HG02840 (cell line): ENCODE data around the gene FGF12.
"Not testable (repeated sequence)": the region's sequence is repeated elsewhere in the genome, so short reads cannot be mapped to it uniquely, and the experiment has no call there.

Experiments used
- ATAC-seq: cut with Tn5 transposase; IDR thresholded peaks from one replicate; pipeline ENCODE4 v1.9.1; 2021; ENCODE audit warnings: mild to moderate bottlenecking, moderate library complexity, moderate number of reproducible peaks; ENCODE audit not compliant: unreplicated experiment, low FRiP score

The FGF12 gene

GRCh38 chr3:192727032-192727847, at the start of gene FGF12:
FGF12 (minus strand) TSS chr3:192727541.
- ATAC-seq = no peak

GRCh38 chr3:192774341-192774740, 47.0 kb upstream of the FGF12 start:
- not testable (repeated sequence) for ATAC-seq

GRCh38 chr3:192772240-192772894, 45.0 kb upstream of the FGF12 start:
- no peak for ATAC-seq

- no peak for ATAC-seq
Measured at GRCh38 chr3:192758654-192759053, 31.3 kb upstream of the FGF12 start.

GRCh38 chr3:192751148-192751547, 23.8 kb upstream of the FGF12 start:
- no peak for ATAC-seq

- ATAC-seq = no peak
Measured at GRCh38 chr3:192750201-192750600, 22.9 kb upstream of the FGF12 start.

GRCh38 chr3:192747746-192748145, 20.4 kb upstream of the FGF12 start:
- ATAC-seq = no peak

- ATAC-seq = no peak
Measured at GRCh38 chr3:192747145-192747544, 19.8 kb upstream of the FGF12 start.

- no peak for ATAC-seq
Measured at GRCh38 chr3:192745150-192745549, 17.8 kb upstream of the FGF12 start.

- not testable (repeated sequence) for ATAC-seq
Measured at GRCh38 chr3:192744604-192745003, 17.3 kb upstream of the FGF12 start.

- no peak for ATAC-seq
Measured at GRCh38 chr3:192737506-192737905, 10.2 kb upstream of the FGF12 start.

GRCh38 chr3:192731233-192731632, 3.9 kb upstream of the FGF12 start:
- no peak for ATAC-seq

- ATAC-seq = no peak
Measured at GRCh38 chr3:192726385-192726784, 956 bp downstream of the FGF12 start.

- no peak for ATAC-seq
Measured at GRCh38 chr3:192719964-192720363, 7.4 kb downstream of the FGF12 start.

- ATAC-seq = no peak
Measured at GRCh38 chr3:192718156-192718555, 9.2 kb downstream of the FGF12 start.

- no peak for ATAC-seq
Measured at GRCh38 chr3:192715126-192715525, 12.2 kb downstream of the FGF12 start.

- ATAC-seq = not testable (repeated sequence)
Measured at GRCh38 chr3:192711126-192711525, 16.2 kb downstream of the FGF12 start.

GRCh38 chr3:192710366-192710765, 17.0 kb downstream of the FGF12 start:
- ATAC-seq = no peak

- no peak for ATAC-seq
Measured at GRCh38 chr3:192706272-192706671, 21.1 kb downstream of the FGF12 start.

- ATAC-seq = no peak
Measured at GRCh38 chr3:192700885-192701284, 26.5 kb downstream of the FGF12 start.

GRCh38 chr3:192696943-192697587, 30.3 kb downstream of the FGF12 start:
- no peak for ATAC-seq
